AG04450 (cell line): ENCODE measurements around the gene KDELR3. TPM values are rescaled to one million over a fixed set of nuclear protein-coding genes. Genes with fewer than 3 reads are reported as not detected.

ENCODE experiments used
- CTCF ChIA-PET: fragments of 300-600, 350-600 bp; formaldehyde crosslinking; extraction: SDS; loops from one replicate; lab custom pipeline; 2022; ENCODE audit warnings: antibody characterized with exemption, inconsistent platforms; lab: Charles Lee
- POLR2A ChIA-PET: fragments of 350-600 bp; formaldehyde crosslinking; extraction: SDS; loops from one replicate; lab custom pipeline; 2021; ENCODE audit warnings: antibody characterized with exemption, inconsistent platforms; lab: Yijun Ruan, JAX
- DNase-seq: peaks from one replicate; pipeline ENCODE4 v3.0.0-alpha.2; 2011; ENCODE audit warnings: low read depth, low spot score
- H3K27ac ChIP-seq: one replicate; pipeline ENCODE4 v1.5.1; 2012; ENCODE audit warnings: low read depth, low read length, control low read depth
- H3K27me3 ChIP-seq: one replicate; pipeline ENCODE4 v1.6.0; 2012; ENCODE audit warnings: low read length; ENCODE audit not compliant: control insufficient read depth, insufficient read depth
- H3K4me3 ChIP-seq: 2 replicates; pipeline ENCODE4 v1.5.1; 2011; ENCODE audit warnings: mild to moderate bottlenecking, low read depth, low read length, control low read depth
- H3K9me3 ChIP-seq: 2 replicates; pipeline ENCODE4 v1.5.1; 2012; ENCODE audit warnings: low read length; ENCODE audit not compliant: control insufficient read depth, insufficient read depth
- polyA plus RNA-seq: library from polyadenylated mRNA; depleted of rRNA; stranded (reverse); fragments of >200 nt; gene quantifications from 2 replicates; pipeline ENCODE4 v1.2.3, GENCODE V29; 2011; rRNA removed
- TF ChIP-seq, protein P1 (sequence below): IDR thresholded peaks from 2 replicates; pipeline ENCODE4 v1.5.1; 2011; ENCODE audit warnings: low read depth, low read length, control low read depth, inconsistent platforms

Gene KDELR3
- polyA plus RNA-seq, 1 experiment = 278 TPM

- no peak overlapping the region for H3K27ac ChIP-seq
- no peak for DNase-seq
- no peaks in the 10 kb centered on the region for H3K9me3 ChIP-seq
- ChIA-PET CTCF (interaction anchor here (0.6 kb wide), 1 partner anchor 20 kb away, joined by 4 read pairs; no protein-coding TSS in a partner anchor), POLR2A (no interaction called here)
- no peak overlapping the region for H3K4me3 ChIP-seq
- TF ChIP-seq, protein P1, sequence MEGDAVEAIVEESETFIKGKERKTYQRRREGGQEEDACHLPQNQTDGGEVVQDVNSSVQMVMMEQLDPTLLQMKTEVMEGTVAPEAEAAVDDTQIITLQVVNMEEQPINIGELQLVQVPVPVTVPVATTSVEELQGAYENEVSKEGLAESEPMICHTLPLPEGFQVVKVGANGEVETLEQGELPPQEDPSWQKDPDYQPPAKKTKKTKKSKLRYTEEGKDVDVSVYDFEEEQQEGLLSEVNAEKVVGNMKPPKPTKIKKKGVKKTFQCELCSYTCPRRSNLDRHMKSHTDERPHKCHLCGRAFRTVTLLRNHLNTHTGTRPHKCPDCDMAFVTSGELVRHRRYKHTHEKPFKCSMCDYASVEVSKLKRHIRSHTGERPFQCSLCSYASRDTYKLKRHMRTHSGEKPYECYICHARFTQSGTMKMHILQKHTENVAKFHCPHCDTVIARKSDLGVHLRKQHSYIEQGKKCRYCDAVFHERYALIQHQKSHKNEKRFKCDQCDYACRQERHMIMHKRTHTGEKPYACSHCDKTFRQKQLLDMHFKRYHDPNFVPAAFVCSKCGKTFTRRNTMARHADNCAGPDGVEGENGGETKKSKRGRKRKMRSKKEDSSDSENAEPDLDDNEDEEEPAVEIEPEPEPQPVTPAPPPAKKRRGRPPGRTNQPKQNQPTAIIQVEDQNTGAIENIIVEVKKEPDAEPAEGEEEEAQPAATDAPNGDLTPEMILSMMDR = no peak
- H3K27me3 ChIP-seq = no peaks in the 10 kb centered on the region
Observed at GRCh38 chr22:38531251-38531938, 63.5 kb downstream of the KDELR3 start.

Other genes with a start within 250 kb of the KDELR3 start
- gene TMEM184B, start 195.1 kb upstream of the KDELR3 start, polyA plus RNA-seq = 36.8 and 37.2 TPM in 2 replicates
- gene CSNK1E, start 150.7 kb upstream of the KDELR3 start, polyA plus RNA-seq = 109 and 128 TPM in 2 replicates
- gene KCNJ4, start 12.9 kb upstream of the KDELR3 start, polyA plus RNA-seq = not detected in 2 replicates
- 348 and 426 TPM in 2 replicates for gene DDX17, start 38.2 kb downstream of the KDELR3 start, polyA plus RNA-seq
- 0.29 and 0.89 TPM in 2 replicates for gene DMC1, start 102.1 kb downstream of the KDELR3 start, polyA plus RNA-seq
- 1.0 and 1.4 TPM in 2 replicates for gene FAM227A, start 188.3 kb downstream of the KDELR3 start, polyA plus RNA-seq
- 39.7 and 43.0 TPM in 2 replicates for gene CBY1, start 188.5 kb downstream of the KDELR3 start, polyA plus RNA-seq
- gene TOMM22, start 213.9 kb downstream of the KDELR3 start, polyA plus RNA-seq = 55.9 and 68.9 TPM in 2 replicates
- 29.6 and 31.8 TPM in 2 replicates for gene JOSD1, start 232.8 kb downstream of the KDELR3 start, polyA plus RNA-seq
- 26.7 and 29.3 TPM in 2 replicates for gene GTPBP1, start 237.8 kb downstream of the KDELR3 start, polyA plus RNA-seq